HG03064 (cell line): ENCODE measurements around the gene DNPH1.

ENCODE experiments used
- ATAC-seq: cut with Tn5 transposase; IDR thresholded peaks from one replicate; pipeline ENCODE4 v1.9.1; 2021; ENCODE audit warnings: low read depth; ENCODE audit not compliant: unreplicated experiment

Gene DNPH1

DNA sequence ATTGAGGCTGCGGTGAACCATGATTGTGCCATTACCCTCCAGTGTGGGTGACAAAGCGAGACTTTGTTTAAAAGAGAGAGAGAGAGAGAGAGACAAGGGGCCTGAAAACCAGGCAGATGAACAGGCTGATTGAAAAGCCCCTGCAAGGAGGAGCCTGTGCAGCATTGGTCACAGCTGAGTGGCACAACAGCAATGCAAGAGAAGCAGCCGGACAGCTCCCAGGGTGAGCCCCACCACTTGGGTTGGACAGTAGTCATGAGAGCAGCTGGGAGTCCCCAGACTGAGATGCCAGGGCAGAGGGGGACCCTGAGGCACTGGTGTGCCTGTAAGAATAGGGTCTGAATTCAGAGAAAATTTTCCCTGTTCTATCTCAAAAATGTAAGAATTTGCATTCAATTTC, 10.2 kb downstream of the DNPH1 start:
- no peak for ATAC-seq

DNA sequence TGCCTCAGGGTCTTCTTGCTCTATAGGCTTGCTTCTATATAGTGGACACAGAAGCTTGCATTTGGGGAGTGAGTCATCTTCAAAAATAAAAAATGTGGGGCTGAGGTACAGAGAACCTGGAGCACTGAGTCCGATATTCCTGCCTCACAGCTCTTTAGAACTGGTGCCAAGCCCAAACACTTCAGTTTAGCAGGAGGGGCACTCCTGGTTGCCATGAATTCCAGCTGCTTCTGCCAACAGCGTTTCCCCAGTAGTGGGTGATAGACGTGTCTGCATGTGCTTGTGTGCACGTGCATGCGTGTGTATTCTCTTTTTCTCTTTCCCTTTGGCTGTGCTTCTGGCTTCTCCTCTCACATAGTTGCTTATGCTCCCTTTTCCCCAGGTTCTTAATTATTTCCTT, 11.9 kb downstream of the DNPH1 start:
- ATAC-seq: no peak

DNA sequence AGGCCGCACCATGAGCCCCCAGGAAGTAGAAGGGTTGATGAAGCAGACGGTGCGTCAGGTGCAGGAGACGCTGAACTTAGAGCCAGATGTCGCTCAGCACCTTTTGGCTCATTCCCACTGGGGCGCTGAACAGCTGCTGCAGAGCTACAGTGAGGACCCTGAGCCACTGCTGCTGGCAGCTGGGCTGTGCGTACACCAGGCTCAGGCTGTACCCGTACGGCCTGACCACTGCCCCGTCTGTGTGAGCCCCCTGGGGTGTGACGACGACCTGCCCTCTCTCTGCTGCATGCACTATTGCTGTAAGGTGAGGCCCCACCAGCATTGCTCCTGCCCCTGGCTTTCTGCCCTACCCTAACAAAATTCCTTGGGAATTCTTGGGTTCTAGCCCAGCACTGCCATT, 13.1 kb downstream of the DNPH1 start:
- no peak for ATAC-seq

DNA sequence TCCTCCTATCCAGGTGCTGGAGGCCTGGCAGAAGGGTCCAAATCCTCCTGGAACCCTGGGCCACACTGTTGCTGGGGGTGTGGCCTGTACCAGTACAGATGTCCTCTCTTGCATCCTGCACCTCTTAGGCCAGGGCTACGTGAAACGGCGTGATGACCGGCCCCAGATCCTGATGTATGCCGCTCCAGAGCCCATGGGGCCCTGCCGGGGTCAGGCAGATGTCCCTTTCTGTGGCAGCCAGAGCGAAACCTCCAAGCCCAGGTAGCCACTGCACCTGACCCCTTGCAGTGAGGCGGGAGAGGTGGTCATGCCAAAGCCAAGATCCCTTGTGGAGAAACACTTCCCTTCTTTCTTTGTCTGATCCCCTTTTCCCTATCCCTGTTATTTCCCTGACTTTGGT, 14.2 kb downstream of the DNPH1 start:
- no peak for ATAC-seq

DNA sequence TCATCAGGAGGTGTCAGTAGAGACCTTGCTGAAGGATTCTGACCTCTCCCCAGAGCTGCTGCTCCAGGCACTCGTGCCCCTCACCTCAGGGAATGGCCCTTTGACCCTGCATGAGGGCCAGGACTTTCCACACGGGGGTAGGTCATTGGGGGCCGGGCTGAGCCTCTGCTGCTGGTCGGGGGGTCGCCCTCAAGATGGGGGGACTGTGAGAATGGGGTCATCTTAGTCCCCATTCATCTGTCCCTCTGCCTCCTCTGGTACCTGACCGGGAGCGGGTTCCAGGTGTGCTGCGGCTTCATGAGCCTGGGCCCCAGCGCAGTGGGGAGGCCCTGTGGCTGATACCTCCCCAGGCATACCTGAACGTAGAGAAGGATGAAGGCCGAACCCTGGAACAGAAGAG, 15.8 kb downstream of the DNPH1 start:
- ATAC-seq: no peak

DNA sequence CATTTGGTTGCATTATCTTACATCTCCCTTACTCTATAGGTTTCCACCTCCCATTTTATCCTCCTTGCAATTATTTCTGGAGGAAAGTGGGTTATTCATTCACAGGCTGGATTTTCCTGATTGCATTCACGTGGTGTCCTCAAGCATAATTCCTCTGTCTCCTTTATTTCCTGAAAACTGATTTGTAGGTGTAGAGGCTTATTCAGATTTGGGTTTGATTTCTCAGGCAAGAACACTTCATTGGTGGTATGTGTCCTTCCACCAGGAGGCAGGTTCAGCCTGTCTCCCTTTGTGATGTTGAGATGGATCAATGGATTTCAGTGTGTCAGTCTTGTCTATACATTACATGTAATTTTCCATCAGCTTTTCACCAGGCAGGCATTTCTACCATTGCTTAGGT, 17.3 kb downstream of the DNPH1 start:
- ATAC-seq: no peak

DNA sequence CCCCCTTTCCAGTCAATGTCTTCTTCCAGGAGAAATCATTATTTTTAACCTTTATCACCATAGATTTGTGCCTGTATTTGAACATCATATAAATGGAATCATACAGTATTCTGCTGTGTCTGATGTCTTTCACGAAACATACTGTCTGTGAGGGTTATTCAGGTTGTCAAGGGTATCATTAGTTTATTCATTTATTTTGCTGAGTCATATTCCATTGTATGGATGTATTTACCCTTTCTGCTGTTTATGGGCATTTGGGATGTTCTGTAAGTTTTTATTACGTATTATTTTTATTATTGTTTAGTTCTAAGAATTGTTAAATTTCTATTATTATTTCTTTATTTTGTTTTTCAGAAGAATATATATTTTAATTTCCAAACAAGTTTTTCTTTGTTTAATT, 22.0 kb downstream of the DNPH1 start:
- no peak for ATAC-seq

DNA sequence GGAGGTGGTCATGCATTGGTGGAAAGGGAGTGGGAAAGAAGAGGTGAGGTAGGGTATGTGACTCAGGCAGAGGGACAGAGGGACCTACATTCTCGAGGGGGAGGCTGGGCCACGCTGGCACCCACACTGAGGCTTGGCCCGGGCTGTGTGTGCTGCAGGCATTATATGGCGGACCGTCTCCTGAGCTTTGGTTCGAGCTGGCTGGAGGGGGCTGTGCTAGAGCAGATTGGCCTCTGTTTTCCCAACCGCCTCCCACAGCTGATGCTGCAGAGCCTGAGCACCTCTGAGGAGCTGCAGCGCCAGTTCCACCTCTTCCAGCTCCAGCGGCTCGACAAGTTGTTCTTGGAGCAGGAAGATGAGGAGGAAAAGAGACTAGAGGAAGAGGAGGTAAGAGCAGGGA, 23.4 kb downstream of the DNPH1 start:
- ATAC-seq: no peak

DNA sequence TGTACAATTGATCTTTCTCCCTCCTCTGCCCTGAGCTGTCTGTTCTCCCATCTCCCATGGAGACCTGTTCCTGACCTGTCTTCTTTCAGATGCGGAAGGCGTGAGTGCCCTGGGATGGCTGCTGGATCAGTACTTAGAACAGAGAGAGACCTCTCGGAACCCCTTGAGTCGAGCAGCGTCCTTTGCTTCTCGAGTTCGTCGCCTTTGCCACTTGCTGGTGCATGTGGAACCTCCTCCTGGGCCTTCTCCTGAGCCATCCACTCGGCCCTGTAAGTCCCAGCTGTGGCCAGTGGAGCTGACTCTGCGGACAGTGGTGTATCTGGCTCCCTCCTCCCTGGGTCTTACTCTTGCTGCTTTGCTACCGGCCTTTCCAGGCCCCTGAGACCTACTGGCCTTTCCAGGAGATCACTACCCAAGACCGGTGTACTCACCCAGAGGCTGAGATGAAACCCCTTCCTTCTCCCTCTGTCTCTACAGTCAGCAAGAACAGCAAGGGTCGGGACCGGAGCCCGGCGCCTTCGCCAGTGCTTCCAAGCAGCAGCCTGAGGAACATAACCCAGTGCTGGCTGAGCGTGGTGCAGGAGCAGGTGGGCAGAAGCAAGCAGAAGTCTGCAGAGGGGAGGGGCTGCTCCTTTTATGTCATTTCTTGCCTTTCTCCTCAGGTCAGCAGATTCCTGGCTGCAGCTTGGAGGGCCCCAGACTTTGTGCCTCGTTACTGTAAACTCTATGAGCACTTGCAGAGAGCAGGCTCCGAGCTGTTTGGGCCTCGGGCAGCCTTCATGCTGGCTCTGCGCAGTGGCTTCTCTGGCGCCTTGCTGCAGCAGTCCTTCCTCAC, 24.8 kb downstream of the DNPH1 start:
- ATAC-seq: no peak

DNA sequence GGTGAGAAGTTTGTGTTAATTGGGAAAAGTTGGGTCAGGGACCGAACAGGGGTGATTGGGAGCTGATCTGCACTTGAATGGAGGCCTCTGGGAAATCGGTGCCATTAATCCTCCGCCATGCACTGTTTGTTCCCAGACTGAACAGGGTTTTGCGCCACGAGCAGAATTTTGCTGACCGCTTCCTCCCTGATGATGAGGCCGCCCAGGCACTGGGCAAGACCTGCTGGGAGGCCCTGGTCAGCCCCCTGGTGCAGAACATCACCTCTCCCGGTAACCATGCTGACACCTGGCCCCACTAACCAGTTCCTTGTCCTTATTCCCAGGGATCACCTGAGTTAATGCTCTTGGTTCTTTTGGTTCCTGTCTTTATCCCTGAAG, 25.6 kb downstream of the DNPH1 start:
- ATAC-seq: no peak

DNA sequence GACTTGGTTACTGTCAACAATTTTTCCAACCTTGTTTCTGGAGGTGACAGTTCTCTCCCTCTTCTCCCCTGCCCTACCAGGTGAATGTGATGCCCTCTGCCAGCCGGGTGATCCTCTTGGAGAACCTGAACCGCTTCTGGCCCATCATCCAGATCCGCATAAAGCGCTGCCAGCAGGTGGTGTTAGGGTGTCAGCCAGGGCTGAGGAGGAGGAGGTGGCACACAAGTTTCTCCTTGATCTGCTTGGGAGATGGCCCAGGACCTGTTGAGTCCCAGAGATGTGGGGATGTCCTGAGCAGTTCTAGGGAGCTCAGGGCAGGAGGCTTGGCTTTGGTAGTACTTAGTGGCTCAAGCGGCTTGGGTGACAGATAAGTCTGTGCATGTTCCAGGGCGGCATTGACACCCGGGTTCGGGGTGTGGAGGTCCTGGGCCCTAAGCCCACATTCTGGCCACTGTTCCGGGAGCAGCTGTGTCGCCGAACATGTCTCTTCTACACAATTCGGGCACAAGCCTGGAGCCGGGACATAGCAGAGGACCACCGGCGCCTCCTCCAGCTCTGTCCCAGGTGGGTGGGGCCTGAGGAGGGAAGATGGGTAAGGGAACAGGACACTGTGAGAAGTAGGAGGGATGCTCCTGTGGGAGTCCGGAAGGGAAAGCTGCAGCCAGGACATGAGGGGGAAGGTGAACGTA, 26.1 kb downstream of the DNPH1 start:
- no peak for ATAC-seq

DNA sequence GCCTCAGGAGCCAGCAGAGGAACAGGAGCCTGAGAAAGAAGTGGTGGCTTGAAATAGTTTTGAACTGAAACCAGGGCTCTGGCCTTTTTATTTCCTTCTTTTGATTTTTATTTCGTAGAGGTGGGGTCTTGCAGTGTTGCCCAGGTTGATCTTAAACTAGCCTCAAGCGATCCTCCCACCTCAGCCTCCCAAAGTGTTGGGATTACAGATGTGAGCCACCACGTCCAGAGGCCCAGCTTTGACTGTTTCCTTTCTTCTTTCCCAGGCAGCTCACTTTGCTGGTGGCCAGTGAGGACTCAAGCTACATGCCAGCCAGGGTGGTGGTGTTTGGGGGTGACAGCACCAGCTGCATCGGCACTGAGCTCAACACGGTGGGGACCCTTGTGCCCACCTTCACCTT, 26.8 kb downstream of the DNPH1 start:
- ATAC-seq: no peak

DNA sequence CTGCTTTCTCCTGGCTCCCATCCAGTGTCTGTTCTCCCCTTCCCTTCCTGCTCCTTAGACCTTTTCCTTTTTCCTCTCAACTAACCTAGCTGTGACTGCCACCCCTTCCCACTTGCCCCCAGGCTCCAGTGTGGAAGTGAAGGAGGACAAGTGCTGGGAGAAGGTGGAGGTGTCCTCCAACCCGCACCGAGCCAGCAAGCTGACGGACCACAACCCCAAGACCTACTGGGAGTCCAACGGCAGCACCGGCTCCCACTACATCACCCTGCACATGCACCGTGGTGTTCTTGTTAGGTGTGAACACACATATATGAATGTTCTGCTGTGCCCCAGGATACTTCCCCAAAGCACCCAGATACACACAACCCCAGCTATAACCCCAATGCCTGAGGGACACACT, 28.7 kb downstream of the DNPH1 start:
- ATAC-seq: no peak

DNA sequence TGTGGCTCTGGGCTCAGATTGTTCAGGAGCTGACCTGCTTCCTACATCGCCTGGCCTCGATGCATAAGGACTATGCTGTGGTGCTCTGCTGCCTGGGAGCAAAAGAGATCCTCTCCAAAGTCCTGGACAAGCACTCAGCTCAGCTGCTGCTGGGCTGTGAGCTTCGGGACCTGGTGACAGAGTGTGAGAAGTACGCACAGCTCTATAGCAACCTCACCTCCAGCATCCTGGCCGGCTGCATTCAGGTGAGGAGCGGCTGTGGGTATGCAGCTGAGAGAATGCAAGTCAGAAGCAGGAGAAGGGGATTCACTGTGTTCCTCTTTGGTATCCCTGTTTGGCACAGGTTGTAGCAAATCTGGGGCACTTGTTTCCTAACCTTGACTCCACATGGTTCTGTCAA, 29.4 kb downstream of the DNPH1 start:
- no peak for ATAC-seq

DNA sequence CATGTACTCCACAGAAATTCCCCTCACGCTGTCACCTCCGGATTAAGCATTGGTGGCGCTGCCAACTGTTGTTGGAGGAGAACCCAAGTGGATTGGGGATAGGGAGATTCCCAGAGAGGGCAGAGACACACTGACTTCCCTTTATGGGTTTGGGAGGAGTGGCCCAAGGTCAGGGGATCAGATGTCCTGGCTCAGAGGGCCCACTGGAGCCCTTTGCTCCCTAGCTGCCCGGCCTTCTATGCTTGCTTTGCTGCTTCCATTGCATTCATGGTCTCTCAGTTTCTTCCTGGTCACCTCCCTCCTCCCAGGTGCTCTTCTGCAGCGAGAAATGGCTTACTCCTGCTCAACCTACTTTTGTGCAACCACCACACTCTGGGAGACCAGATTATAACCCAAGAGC, 32.9 kb downstream of the DNPH1 start:
- ATAC-seq: no peak

DNA sequence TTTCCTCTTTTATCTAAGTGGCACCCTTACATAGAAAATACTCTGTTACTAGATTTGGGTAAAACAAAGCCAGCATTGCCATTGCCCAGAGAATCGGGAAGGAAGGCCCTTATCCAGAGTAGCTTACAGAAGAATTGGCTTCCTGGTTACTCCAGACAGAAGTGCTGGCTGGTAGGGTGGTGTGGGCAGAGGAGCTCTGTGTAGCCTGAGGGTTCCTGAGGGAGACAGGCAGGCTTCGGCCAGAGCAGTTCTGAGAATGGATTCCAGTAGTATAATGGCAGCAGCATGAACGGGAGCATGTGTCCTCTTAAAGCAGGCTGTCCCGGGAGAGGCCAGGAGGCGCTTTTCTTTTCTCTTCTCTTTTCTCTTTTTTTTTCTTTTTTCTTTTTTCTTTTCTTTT, 35.4 kb downstream of the DNPH1 start:
- no peak for ATAC-seq

DNA sequence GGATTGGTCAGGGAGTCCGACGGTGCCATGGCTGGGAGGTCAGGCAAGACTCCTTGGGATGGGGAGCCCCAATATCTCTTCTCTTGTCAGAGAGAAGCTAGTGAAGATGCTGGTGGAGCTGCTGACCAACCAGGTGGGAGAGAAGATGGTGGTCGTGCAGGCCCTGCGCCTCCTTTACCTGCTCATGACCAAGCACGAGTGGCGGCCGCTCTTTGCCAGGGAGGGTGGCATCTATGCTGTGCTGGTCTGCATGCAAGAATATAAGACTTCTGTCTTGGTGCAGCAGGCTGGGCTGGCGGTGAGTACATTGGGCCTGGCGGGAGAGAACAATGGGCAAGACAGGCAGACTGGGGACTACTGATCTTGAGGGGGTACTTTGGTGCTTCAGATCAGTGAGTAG, 36.4 kb downstream of the DNPH1 start:
- no peak for ATAC-seq

DNA sequence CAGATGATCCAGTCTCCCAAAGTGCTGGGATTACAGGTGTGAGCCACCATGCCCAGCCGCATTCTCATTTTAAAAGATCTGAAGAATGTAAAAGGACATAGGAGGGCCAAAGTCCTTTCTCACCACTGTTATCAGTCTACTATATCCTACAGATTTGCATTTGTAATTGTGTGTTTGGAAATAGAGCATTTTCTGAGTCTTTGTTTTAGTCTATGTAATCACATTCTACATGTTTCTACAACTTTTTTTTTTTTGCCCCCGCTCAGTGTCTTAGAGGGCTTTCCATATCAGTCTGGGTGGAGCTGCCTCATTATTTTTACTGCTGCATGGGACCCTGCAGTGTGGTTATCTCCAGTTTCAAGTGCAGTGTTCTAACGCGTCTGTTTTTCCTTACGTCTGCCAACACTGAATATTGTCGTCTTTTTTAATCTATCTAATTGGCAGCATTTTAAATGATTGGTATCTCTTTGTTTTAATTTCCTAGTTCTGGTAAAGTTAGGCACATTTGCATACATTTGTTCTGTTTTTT, 39.4 kb downstream of the DNPH1 start:
- ATAC-seq: no peak

DNA sequence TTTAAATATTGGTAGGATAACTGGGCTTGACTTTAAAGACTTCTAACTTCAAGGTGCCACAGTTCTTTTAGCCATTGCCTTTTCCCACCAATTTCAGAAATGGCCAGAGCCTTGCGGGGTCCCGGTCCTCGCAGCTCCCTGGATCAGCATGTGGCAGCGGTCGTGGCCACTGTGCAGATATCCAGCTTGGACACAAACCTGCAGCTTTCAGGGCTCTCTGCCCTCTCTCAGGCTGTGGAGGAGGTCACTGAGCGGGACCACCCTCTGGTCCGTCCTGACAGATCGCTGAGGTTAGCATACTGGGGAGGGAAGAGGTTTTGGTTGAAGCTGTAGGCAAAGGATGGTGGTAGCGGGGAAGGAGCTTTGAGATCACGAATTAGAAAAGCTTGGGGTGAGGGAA, 40.9 kb downstream of the DNPH1 start:
- ATAC-seq: no peak

DNA sequence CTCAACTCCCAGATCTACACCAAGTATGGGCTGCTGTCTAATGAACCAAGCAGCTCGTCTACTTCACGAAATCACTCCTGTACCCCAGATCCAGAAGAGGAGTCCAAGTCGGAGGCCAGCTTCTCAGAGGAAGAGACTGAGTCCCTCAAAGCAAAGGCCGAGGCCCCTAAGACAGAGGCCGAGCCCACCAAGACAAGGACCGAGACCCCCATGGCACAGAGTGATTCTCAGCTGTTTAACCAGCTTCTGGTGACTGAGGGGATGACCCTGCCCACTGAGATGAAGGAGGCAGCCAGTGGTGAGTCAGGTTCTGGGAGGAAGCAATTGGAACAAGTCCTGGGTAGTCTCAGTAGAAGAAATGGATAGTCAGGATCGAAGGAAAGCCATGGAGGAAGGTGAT, 41.5 kb downstream of the DNPH1 start:
- no peak for ATAC-seq

DNA sequence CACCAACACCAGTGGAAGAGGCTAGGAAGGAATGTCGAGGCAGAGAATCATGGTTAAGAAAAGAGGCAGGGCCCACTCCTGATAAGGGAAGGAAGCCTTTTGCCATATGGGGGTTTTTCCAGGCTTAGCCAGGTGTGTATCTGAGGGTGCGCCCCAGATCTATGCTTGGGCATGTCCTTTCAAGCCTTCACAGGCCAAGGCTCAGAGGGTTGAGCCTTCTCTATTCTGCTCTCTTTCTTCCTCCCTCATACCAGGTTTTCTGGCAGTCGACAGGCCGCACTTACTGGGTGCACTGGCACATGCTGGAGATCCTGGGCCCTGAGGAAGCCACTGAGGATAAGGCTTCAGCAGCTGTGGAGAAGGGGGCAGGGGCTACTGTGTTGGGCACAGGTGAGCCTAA, 42.6 kb downstream of the DNPH1 start:
- no peak for ATAC-seq

DNA sequence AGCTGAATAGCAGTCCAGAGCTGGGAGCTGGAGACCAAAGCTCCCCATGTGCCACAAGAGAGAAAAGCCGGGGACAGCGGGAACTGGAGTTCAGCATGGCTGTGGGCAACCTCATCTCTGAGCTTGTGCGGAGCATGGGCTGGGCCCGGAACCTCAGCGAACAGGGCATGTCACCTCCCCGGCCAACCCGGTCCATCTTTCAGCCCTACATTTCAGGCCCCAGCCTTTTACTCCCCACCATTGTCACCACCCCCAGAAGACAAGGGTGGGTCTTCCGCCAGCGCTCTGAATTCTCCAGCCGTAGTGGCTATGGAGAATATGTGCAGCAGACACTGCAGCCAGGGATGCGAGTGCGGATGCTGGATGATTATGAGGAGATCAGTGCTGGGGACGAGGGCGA, 43.3 kb downstream of the DNPH1 start:
- ATAC-seq: no peak
